Stimulated activated CD4-positive, alpha-beta T cell treated with anti-CD3 and anti-CD28 coated beads, Interleukin-15, amount 100 ng/mL, for 48 hours (primary cell): ENCODE data around the gene SHANK1.

Experiments
- DNase-seq, 2 donors: peaks; one replicate each; pipeline ENCODE4 v3.0.0-alpha.2; 2020; ENCODE audit warnings: low read depth in 2 of 2

The SHANK1 gene

DNA sequence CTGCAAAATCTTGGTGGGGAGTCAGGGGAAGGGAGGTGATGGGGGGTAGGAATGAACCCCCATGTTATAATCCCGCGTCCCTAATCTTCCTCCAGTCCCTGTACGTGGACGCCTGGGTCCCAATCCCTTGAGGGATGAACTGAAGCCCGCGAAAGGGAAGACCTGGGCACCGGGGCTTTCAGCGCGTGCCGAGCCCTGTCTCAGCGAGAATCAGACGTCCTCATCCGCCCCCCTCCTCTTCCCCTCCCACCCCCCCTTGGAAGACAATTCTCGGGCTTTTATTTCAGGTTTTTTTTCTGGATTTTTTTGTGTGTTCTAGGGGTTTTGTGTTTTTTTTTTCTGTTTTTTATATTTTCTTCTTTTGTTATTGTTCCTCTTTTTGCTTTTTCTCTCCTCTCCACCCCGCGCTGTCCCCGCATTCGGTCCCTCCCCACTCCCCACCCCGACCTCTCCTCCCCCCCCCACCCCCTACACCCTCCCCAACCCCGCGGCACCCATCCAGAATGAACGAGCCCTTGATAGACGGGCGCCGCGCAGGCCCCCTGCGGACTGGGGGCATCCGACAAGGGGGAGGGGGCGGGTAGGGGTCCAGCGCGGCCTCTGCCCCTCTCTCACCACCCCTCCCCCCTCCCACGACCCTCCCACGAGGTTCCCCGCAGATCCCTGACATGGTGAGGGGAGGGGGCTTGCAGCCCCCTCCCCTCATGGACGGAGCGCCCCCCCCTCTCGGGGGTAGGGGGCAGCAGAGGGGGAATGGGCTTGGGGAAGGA lies 60.1 kb downstream of the SHANK1 start:
- no peak for DNase-seq

DNA sequence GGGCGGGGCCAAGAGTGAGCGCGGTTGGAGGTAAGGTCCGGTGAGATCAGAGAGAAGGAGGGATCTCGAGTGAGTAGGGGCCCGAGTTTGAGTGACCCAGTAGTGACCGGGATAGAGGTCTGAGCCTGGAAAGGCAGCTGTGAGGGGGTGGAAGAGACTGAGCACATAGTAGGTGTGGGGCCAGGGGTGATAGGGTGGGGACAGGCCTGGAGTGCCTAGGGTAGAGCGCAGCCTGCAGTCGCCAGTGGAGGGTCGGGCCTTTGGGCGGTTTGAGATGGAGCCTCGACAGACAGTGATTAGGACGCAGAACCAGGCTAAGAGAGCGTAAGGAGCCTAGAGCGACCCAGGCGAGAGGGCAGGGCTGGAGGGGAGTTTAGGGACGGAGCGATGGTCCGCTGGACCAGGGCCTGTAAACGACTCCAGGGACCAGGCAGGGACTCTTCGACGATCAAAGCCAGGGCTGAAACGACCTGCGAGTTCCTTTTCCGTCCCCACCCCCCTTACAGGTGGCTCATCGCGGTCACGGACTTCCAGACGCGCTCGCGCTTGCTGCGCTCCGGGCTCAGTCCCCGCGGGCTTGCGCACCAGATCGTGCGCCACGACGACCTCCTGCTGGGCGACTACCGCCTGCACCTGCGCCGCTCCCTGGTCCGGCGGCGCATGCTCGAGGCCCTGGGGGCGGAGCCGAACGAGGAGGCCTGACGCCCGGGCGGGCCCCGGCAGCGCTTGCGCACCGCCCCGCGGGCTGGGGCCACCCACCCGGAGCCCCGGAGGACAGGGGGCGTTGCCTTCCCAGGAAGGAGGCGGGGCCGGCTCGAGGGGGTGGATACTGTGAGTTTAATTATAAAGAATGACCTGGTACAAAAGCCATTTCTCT lies 60.9 kb downstream of the SHANK1 start:
- peak; percentile 49 to 54 for DNase-seq

DNA sequence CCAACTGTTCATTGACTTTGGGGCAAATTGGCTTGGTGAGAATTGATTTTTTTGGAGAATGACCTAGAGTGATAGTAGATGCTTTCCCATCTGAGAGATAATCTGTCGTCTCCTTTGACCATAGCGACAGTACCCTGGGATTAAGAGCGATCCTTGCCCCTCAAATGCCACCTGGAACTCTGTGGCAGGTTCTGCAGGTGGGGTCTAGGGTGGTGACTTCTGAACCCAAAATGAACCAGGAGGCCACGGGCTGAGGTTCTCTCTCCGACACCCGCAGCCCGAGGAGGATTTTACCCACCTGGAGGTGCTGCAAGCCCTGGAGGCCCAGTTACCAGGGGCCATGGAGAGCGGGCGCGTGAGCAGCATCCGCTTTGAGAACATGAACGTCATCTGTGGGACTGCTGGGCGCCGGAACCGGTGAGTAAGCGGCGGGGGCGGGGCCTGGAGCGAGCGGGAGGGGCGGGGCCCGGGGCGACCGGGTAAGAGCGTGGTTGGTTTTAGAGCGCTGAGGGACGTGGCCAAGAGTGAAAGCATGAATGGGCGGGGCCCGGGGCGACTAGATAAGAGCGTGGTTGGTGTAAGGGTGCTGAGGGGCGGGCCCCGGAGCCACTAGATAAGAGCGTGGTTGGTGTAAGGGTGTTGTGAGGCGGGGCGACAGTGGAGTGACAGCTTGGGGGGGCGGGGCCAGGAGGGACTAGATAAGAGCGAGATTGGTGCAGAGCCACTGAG lies 61.7 kb downstream of the SHANK1 start:
- DNase-seq: peak; percentile 89 to 91

DNA sequence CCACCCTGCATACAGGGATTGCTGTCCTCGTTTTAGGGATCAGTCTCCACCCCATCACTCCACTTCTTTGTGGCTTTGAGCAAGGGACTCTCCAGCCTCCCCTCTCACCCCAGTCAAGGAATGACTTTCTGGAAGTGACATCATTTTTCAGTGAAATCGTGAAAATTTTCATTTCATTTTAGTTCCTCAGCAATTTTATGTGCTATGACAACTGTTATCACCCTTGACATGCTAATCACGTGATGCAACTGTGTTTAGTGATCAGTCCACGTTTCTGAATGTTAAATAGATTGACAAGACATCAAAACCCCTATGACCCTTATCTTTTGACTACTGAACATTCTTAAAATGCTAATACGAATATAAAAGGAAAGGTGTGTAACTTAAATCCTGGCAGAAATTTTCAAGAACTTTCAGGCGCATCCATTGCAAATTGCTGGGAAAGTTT lies 62.4 kb downstream of the SHANK1 start:
- no peak for DNase-seq

DNA sequence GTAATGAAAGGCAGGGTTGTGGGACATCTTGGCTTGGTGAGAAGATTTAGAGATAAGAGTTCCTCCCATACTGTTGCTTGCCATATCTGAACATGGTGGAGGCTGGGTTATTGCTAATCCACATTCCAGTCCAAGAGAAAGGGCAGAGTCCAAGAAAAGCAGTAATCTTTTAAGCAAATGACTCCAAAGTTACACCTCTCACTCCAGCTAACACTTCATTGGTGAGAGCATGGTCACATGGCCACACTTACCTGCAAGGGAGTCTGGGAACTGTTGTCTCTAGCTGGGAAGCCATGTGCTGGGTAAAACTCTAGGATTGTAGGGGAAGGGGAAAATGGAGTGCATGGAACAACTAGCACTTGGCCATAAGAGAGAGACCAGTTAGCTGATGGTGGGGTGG lies 64.7 kb downstream of the SHANK1 start:
- DNase-seq: no peak

DNA sequence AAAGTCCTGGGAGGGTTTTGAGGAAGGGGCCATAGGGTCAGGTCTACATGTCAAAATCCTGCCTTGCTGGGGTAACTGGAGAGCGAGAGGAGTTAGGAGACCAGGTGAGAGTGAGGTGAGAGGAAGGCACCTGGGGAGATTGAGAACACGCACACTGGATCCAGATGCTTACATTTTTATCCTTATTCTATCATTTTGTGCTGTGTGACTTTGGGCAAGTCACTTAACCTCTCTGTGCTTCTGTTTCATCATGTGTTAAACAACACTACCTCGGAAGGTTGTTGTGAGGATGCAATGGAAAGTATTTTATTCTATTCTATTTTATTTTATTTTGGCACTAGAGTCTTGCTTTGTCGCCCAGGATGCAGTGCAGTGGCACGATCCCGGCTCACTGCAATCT lies 66.9 kb downstream of the SHANK1 start:
- DNase-seq: no peak

DNA sequence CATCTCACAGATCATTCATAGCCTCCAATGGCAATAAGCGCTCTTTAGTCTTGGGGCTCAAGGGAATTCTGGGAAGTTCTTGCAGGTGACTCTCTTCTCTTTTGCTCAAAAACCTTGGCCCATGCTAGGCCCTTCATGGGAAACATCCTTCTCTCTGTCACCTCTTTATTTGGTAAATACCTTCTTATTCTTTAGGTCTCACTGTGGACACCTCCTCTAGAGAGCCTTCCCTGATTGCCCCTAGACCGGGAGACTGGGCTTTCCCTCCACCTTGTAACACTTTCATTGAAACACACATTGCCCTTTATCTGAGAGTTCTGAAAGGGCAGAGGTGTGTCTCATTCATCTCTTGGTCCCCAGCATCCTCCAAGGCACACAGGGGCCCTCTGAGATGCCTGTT lies 68.4 kb downstream of the SHANK1 start:
- no peak for DNase-seq

DNA sequence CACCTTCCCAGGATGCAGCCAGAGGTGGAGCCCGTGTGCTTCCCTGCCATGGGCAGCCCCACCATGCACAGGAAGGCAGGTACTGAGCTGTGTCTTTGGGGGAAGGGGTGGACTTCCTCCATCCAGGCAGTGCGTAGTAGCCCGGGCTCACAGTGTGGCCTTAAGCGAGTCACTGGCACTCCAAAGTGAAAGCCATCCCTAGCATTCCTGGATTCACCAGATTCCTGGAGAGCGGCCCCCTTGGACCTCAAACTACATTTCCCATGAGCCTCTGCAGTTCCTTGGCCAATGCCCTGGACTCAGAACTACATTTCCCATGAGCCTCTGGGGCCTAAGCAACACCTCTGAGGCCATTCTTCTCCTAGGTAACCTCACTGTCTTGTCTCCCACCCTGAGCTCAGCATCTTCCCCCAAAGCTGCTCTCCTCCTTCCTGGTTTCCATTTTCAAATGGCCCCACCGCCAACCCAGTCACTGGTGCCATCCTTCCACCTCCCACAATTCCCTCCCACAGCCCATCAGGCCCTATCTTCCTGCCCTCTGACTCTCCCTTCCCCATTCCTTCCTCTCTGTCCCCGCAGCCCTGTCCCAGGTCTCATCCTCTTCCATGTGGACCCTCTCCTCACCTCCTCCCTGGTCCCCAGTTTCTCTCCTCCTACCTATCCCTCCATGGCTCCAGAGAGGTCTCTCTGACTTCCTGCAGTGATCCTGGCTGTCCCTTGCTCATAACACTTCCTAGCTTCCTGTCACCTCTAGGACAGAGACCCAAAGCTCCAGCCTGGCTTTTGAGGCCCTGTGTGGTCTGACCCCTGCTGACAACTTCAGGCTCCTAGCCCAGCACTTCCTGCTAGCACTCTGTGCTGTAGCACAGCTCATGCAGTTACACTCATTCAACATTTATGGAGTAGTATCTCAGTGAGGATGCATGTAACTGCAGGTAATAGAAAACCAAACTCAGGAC lies 69.9 kb downstream of the SHANK1 start, which contains the start of gene C19orf81:
TSS of gene C19orf81 (plus strand) at position 13 of the 959 bp plus-strand sequence. CDS start at position 13, 0 bp downstream.
- no peak for DNase-seq

DNA sequence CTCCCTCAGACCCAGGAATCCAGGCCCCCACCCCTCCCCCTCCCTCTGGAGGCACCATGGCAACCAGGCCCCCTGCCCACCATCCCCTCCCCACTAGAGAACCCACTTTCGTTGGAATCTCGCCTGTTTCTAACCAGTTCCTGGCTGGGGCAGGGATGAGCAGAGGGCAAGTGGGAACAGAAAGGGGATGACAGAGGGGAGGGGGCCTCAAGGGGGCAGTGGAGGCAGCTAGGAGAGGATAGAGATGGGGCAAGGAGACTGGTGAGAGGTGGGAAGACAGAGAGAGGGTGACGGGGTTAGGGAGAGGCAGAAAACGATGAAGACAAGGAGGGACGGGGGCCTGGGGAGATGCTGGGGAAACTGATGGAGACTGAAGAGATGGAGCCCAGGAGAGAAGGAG lies 70.9 kb downstream of the SHANK1 start:
- no peak for DNase-seq

DNA sequence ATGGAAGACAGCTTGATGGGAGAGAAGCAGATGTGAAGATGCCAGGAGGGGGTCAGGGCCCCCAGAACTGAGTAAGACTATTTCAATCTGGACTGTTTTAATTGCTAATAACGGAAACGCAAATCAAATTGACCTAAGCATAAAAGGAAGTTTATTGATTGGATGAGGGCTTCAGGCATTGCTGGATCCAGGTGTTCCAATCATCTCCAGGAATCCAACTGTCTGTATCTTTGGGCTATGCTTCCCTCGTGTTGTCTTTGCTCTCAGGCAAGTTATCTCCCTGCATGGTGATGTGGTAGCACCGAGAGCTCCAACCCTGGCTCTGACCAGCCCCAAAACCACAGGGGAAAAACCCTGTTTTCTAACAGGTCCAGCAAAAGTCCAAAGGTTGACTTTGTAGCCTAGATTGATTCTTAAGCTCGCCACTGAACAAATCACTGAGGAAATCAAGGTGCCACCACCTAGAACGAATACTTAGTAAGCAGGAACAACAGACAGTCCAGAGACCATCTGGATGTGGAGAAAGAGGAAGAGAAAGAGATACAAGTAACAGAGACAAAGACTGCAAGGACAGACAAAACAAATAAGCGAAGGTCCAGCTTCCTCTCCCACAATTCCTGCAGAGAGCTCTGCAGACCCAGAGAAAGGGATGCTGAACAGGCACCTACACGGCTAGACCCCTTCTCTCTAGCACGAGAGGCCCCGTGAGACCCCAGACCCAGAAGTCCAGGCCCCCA lies 71.6 kb downstream of the SHANK1 start:
- DNase-seq: no peak

DNA sequence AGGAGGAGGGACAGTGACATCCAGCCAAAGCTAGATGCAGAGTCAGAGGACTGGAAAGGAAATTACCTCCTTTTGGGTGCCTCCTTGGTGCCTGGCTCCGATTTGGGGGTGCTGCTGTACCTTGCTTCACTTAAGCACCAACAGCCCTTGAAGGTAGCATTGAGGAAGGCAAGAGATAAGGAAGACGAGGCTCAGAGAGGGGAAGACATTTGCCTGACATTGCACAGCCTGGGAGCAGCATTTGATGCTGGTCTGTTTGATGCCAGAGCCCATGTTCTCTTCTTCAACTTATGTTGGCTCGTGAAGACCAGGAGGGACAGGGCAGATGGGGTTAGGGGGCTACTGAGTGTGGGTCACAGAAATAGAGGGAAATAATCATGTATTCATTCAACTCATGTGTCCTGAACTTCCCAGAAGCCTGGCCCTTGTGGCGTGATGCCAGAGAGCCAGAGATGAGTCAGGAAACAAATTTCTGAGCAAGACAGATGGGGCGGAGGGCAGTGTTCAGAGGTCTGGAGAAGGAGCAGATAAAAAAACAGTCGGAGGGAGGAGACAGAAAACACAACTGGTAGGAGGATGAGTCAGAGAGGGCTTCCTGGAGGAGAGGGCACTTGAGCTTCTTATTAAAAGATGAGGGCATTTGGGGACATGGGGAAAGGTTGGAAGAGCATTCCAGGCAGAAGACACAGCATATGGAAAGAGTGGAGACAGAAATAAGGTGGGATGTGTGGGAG lies 73.4 kb downstream of the SHANK1 start:
- DNase-seq: no peak

DNA sequence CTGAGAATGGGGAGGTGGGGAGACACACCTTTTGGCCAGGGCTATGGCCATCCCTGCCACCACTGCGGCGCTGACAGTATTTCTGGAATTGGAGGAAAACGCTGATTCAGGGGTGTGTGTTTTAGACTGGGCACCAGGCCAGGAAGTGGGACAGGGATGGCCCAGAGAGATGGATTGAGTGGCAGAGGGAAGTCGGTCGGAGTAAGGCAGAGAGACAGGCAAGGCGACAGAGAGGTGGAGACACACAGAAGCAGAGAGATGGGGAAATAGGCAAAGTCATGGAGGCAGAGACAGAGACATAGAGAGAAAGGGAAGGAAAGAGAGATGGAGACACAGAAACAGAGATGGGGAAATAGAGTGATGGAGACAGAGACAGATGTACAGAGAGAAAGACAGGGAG lies 74.5 kb downstream of the SHANK1 start:
- no peak for DNase-seq

DNA sequence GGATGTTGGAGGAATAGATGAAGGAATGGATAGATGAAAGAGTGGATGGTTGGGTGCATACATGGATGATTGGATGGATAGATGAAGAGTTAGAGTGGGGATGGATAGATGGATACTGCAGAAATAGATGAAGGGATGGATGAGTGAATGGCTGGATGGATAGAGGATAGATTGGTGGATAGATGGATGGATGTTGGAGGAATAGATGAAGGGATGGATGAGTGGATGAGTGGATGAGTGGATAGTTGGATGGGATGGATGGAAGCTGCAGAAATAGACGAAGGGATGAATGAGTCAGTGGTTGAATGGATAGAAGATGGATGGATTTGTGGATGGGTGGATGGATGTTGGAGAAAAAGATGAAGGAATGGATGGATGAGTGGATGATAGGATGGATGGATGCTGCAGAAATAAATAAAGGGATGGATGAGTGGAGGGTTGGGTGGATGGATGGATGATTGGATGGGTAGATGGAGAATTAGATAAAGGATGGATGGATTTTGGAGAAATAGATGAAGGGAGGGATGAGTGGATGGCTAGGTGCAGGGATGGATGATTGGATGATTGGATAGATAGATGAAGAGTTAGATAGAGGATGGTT lies 75.2 kb downstream of the SHANK1 start:
- no peak for DNase-seq

DNA sequence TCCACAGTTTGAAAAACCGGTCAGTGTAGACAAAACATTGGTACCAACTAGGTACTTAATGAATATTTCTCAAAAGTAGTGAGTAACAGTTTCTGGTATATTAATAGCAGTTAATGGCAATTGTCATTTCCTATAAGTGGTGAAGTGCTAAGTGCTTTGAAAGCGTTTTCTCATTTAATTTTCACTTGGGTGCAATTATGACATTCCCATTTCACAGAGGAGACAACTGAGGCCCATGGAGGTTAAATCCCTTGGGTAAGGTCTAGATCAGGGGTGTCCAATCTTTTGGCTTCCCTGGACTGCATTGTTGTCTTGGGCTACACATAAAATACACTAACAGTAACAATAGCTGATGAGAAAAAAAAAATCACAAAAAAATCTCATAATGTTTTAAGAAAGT lies 79.2 kb downstream of the SHANK1 start:
- DNase-seq: no peak

DNA sequence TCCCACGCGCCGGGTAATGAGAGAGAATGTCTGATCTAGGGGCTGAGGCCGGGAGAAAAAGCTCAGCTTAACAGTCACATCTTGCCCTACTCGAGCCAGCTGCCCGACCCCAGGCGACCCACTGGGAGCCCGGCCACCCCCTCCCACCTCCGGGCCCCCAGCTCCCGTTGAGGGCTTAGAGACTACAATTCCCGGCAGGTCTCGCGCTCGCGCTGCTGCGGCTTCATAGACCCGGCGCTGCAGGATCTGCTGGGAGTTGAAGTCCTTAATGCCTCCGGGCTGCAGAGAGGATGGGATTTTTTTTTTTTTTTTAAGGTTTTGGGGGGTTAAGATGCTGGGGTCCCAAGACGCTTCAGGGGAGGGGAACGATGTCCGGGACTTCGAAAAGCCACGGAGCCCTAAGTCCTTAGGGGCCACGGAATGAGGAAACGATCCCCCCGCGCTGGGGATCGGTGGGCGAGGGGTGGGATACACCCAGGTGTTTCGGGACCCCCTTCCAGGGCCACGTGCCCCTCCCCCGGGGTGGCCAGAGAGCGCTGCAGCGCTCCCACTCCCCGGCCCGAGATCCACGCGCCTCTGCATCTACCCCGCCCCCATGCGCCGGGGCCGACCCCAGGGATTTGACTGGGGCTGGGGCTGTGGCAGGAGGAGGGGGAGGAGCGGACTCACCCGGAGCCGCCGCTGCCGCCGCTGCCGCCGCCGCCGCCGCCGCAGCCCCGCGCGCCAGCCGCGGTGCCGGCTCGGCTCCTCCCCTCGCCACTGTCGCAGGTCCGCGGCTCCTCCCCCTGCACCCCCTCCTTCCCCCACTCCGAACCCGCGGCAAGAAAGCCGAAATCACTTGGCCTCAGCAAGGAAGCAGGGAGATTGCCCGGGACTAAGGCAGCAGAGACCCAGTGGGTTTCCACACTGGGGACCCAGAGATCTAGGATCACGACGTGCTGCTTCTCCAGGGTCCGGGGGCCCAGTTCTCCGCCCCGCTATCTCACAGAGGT lies 80.2 kb downstream of the SHANK1 start, which contains the start of gene SYT3:
TSS of gene SYT3 (minus strand) at position 761 of the 992 bp plus-strand sequence. CDS start 2,470 bp downstream, outside the sequence.
- peak; percentile 10 to 19 for DNase-seq

DNA sequence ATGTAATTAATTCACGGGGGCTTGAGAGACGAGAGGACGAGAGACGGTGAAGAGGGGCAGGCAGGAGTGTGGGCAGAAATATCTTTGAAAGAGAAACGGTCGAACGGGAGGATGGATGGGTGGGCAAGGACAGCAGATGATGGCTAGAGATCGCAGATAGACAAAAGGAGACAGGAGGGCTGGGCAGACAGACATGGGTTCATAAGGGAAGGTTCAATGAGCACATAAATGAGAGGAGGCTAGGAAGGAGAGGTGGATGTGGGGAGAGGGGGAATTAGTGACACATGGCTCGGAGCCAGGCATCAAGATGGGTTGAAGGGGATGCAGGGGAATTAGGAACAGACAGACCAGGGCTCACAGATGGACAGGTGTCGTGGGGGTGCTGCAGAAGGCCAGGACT lies 81.0 kb downstream of the SHANK1 start:
- no peak for DNase-seq

DNA sequence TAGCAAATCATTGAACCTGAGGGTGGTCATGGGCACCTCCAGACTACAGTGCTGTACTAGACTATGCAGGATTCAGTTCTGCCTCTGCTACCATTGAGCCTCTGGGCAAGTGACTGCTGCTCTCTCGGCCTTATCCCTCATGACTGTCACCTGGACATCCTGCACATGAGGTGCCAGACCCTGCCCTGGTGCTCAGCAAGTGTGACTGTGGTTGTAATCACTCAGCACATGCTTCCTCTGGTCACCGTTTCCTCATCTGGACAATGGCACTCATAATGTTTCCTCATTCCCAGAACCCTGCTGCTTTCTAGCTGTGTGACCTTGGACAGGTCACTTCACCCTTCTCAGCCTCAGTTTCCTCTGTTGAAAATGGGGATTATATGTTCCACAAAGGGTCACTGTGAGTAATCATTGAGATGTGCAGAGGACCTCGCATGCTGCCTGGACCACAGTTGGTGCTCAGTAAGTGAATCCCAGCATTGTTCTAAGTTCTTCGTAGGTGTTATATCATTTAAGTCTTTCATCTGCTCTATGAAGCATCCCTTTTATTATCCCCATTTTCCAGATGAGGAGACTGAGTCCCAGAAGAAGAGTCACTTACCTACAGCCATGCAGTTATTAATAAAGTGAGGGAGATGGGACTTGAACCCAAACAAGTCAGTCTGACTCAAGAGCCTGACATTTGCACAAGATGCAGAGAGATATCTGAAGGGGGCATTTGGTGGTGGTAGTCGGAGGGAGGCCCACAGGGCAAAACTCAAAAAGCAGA lies 83.1 kb downstream of the SHANK1 start:
- DNase-seq: no peak
